IPS-20b (cell line): ENCODE data around the gene GINS3.

ENCODE experiments used
- H3K27ac ChIP-seq: one replicate; pipeline ENCODE4 v1.5.1; 2013; ENCODE audit warnings: low read length
- H3K27me3 ChIP-seq: 2 replicates; pipeline ENCODE4 v1.6.1; 2013; ENCODE audit warnings: mild to moderate bottlenecking, low read length, inconsistent platforms; ENCODE audit not compliant: insufficient read depth
- H3K36me3 ChIP-seq: 2 replicates; pipeline ENCODE4 v1.6.1; 2013; ENCODE audit warnings: low read depth, mild to moderate bottlenecking, inconsistent platforms, low read length, moderate library complexity; ENCODE audit not compliant: insufficient read depth
- H3K4me1 ChIP-seq: 2 replicates; pipeline ENCODE4 v1.6.1; 2013; ENCODE audit warnings: mild to moderate bottlenecking, control low read depth, inconsistent platforms, low read length, moderate library complexity; ENCODE audit not compliant: insufficient read depth
- H3K4me3 ChIP-seq: 2 replicates; pipeline ENCODE4 v1.5.1; 2013; ENCODE audit warnings: mild to moderate bottlenecking, low read length, inconsistent platforms
- H3K9ac ChIP-seq: 2 replicates; pipeline ENCODE4 v1.6.1; 2013; ENCODE audit warnings: low read depth, mild to moderate bottlenecking, inconsistent platforms, low read length, moderate library complexity
- H3K9me3 ChIP-seq: 2 replicates; pipeline ENCODE4 v1.6.1; 2013; ENCODE audit warnings: mild to moderate bottlenecking, low read depth, low read length, inconsistent platforms; ENCODE audit not compliant: insufficient read depth

GINS3 gene

DNA sequence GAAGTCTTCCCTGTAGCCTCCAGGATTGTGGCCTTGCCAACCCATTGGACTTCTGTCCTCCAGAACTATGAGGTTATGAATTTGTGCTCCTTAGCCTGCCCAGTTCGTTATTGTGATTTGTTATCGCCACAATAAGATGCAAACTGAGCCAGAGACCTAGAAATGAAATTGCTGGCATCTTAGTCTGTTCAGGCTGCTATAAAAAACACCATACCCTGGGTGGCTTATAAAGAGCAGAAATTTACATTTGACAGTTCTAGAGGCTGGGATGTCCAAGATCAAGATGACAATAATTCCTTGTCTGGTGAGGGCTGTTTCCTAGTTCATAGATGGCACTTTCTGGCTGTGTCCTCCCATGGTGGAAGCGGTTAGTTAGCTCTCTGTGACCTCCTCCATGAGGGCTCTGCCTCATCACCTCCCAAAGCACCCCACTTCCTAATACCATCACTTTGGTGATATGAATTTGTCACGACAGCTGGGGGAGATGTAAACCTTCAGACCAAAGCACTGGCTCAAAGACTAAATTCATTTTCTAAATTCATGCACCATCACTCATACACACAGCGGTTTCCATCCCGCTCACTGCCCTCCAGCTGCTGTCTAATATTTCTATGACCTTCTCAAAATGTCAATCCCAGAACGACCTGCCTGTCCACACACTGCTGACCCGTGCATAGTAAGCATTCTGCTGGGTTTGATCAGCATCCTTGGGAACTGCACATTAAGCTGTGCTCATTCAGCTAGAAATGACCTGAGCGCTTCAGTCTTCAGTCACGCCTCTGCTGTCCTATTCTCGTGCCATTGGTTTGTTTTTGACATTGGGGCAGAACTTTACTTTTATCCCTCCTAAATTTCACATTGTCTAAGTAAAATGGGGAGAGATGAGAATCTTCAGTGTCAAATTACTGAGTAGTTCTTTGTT is 36.6 kb downstream of the GINS3 start:
- no peak overlapping the region for H3K4me3 ChIP-seq
- no peaks in the 10 kb centered on the region for H3K9me3 ChIP-seq
- H3K9ac ChIP-seq, result no peak overlapping the region
- H3K4me1 ChIP-seq, result no peaks in the 10 kb centered on the region
- no peaks in the 10 kb centered on the region for H3K36me3 ChIP-seq
- H3K27ac ChIP-seq, result no peak overlapping the region
- H3K27me3 ChIP-seq, result no peaks in the 10 kb centered on the region

DNA sequence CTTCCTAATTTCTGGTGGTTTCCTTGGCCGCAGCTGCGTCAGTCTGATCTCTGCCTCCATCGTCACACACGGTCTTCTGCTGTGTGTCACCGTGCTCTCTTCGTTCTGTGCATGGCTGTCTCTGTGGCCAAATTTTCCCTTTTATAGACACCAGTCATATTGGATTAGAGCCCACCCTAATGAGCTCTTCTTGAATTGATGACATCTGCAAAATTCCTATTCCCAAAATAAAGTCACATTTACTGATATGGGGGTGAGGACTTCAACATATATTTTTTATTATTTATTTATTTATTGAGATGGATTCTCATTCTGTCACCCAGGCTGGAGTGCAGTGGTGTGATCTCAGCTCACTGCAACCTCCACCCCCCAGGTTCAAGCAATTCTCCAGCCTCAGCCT is 38.4 kb downstream of the GINS3 start:
- H3K4me3 ChIP-seq, result no peak overlapping the region
- no peaks in the 10 kb centered on the region for H3K27me3 ChIP-seq
- no peaks in the 10 kb centered on the region for H3K4me1 ChIP-seq
- H3K36me3 ChIP-seq, result no peaks in the 10 kb centered on the region
- H3K9me3 ChIP-seq, result no peaks in the 10 kb centered on the region
- no peak overlapping the region for H3K9ac ChIP-seq
- H3K27ac ChIP-seq, result no peak overlapping the region

DNA sequence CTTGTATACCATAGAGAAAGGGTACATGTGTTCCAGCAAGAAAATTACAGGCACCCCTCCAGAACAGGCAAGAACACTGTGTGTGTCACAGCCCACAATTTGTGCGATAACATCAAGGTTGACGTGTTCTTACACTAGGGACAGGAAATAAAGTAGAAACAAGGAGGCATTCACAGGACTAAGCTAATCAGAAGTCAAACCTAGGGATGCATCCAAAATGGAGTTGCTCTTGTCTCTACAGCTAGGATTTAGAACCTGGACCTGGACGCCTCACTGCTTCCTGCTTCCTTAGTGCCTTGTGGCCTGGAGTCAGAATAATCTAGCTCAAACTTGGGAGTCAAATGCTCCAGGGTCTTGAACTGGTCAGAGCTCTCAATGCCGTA is 41.3 kb downstream of the GINS3 start:
- Histone ChIP-seq H3K36me3 (no peaks in the 10 kb centered on the region), H3K9me3 (no peaks in the 10 kb centered on the region), H3K4me1 (no peaks in the 10 kb centered on the region), H3K27ac (no peak overlapping the region), H3K4me3 (no peak overlapping the region), H3K9ac (no peak overlapping the region), H3K27me3 (no peaks in the 10 kb centered on the region)

DNA sequence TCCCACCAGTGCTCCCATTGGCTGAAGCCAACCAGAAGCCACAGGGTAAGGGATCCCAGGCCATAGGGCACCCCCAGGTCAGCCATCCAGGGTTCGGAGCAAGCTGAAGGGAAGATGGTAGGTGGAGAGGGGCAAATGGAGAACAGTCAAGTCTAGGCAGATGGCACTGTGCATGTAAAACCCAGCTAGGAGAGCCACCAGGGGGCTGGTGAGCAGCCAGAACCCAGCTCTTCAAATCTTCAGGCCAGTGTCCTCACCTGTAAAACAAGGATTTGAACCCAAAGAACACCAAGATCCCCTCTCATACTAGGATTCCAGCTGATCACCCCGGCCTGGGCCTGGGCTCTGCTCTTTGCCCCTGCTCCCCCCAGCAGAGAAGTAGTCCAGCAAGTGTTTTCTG is 43.5 kb downstream of the GINS3 start:
- Histone ChIP-seq H3K9me3 (no peaks in the 10 kb centered on the region), H3K27ac (no peak overlapping the region), H3K9ac (no peak overlapping the region), H3K4me3 (no peak overlapping the region), H3K27me3 (no peaks in the 10 kb centered on the region), H3K36me3 (no peaks in the 10 kb centered on the region), H3K4me1 (no peaks in the 10 kb centered on the region)

DNA sequence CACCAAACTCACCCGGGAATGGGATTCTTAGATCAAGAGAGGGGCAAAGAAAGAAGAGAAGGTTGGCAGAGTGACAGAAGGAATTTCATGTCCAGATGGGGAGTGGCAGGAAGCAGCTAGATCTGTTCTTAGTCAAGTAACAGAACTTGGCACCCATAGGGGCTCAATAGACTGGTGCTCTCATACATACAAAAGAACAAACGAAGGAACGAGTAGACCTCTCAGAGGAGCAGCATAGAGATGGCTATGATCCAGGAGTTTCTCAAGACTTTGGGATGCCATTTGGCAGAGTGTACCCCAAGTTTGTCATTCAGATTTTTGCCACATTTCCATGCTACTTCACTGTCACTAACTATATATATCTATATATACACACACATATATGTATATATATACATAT is 47.9 kb downstream of the GINS3 start:
- Histone ChIP-seq H3K9ac (no peak overlapping the region), H3K9me3 (no peaks in the 10 kb centered on the region), H3K27me3 (peaks cover 5% of the 10 kb centered on the region; the same call in 1 of the 2 replicates), H3K4me1 (no peaks in the 10 kb centered on the region), H3K36me3 (no peaks in the 10 kb centered on the region), H3K4me3 (no peak overlapping the region), H3K27ac (no peak overlapping the region)

DNA sequence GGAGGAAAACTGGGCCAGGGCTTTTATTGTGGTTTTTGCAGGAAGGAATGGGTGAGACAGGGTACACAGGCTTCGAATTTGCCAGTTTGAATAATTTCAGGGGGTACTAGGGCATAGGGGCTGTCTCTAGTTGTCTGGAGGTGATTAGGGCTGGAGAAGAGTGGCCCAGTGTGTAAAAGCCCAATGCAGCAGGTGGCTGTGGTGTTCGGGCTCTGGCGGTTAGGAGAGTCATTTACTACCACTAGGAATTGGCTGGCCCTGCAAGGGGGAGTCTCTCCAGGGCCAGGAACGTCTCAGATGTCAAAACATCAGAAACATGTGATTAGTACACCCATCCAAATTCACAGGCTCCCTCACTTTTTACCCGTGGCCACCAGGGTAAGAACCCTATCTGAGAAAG is 50.3 kb downstream of the GINS3 start:
- H3K9me3 ChIP-seq, result no peaks in the 10 kb centered on the region
- no peak overlapping the region for H3K4me3 ChIP-seq
- no peaks in the 10 kb centered on the region for H3K36me3 ChIP-seq
- peaks cover 7% of the 10 kb centered on the region; the same call in 1 of the 2 replicates for H3K27me3 ChIP-seq
- H3K4me1 ChIP-seq, result no peaks in the 10 kb centered on the region
- no peak overlapping the region for H3K9ac ChIP-seq
- no peak overlapping the region for H3K27ac ChIP-seq

DNA sequence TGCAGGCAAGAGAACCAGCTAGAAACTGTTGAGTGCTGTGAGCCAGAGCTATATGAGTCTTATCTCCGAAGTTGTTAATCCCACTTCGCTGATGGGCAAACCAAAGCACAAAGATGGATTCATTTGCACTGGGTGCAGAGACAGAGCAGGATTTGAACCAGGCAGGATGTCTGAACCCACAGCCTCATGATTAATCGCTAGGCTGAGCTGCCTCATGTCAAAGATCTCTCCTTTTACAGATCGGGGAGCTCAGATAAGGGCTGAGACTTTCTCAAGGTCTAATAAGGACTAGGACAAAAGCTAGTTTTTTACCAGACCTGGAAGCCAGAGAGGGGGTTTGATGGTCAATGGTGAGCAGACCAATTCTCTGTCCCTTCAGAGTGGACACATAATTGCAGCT is 51.5 kb downstream of the GINS3 start:
- no peaks in the 10 kb centered on the region for H3K36me3 ChIP-seq

DNA sequence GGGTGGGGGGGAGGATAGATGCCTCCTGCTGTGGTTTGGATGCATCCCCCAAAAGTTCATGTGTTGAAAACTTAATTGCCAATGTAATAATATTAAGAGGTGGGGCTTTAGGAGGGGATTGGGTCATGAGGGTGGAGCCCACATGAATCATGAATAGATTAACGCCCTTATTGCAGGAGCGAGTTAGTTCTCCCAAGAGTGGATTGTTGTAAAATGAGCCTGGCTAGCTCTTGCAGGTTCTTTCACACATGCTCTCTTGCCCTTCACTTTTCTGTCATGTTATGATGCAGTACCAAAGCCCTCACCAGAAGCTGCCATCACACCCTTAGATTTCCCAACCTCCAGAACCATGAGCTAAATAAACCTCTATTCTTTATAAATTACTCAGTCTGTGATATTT is 52.0 kb downstream of the GINS3 start:
- no peak overlapping the region for H3K4me3 ChIP-seq
- H3K9ac ChIP-seq, result no peak overlapping the region
- no peaks in the 10 kb centered on the region for H3K36me3 ChIP-seq
- no peaks in the 10 kb centered on the region for H3K9me3 ChIP-seq
- H3K4me1 ChIP-seq, result no peaks in the 10 kb centered on the region
- no peak overlapping the region for H3K27ac ChIP-seq
- peaks cover 16% of the 10 kb centered on the region; the same call in 1 of the 2 replicates for H3K27me3 ChIP-seq

More for the DNA sequence above, 51.5 kb downstream of the GINS3 start:
- Histone ChIP-seq H3K9me3 (no peaks in the 10 kb centered on the region), H3K27ac (no peak overlapping the region), H3K4me1 (no peaks in the 10 kb centered on the region), H3K4me3 (no peak overlapping the region), H3K27me3 (peaks cover 11% of the 10 kb centered on the region; the same call in 1 of the 2 replicates), H3K9ac (no peak overlapping the region)

DNA sequence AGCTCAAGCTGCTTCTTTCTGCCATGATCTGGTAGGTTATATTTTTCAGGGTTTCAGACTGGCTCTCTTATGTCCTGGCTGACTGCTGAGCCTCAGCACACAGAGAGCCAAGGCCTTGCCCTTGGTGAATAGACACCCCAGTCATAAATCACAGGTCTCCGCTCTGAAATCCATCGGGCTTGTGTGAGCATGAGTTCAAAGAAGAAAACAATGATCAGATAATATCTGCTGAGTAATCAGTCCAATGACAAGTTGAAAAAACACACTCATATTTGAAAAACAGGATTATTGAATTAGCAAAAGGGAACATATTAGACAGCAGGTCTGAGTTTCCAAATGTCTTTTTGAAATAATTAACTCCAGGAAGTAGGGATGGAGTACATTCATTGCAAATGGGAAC is 56.6 kb downstream of the GINS3 start:
- Histone ChIP-seq H3K27me3 (peaks cover 16% of the 10 kb centered on the region), H3K9me3 (no peaks in the 10 kb centered on the region), H3K36me3 (no peaks in the 10 kb centered on the region), H3K27ac (no peak overlapping the region), H3K4me1 (no peaks in the 10 kb centered on the region), H3K4me3 (no peak overlapping the region), H3K9ac (no peak overlapping the region)

DNA sequence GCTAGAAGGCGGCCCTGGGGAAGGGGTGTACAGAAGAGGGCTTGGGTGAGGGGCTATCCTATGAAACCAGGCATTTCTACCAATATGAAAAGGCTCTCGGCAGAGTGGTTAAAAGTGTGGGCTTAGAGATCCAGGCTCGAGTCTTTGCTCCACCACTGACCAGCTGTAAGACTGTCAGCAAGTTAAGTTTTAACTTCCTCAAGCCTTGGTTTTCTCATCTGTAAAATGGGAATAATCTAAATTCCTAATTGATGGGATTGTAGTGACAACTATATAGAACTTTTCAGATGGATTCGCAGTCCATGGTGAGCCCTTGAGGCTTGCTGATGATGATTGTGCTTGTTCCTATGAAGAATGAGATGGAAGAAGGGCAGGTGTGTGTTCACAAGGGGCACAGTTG is 57.0 kb downstream of the GINS3 start:
- H3K36me3 ChIP-seq, result no peaks in the 10 kb centered on the region
- H3K27me3 ChIP-seq, result peaks cover 14% of the 10 kb centered on the region; the same call in 1 of the 2 replicates
- no peak overlapping the region for H3K27ac ChIP-seq
- no peak overlapping the region for H3K4me3 ChIP-seq
- no peak overlapping the region for H3K9ac ChIP-seq
- H3K9me3 ChIP-seq, result no peaks in the 10 kb centered on the region
- H3K4me1 ChIP-seq, result no peaks in the 10 kb centered on the region

DNA sequence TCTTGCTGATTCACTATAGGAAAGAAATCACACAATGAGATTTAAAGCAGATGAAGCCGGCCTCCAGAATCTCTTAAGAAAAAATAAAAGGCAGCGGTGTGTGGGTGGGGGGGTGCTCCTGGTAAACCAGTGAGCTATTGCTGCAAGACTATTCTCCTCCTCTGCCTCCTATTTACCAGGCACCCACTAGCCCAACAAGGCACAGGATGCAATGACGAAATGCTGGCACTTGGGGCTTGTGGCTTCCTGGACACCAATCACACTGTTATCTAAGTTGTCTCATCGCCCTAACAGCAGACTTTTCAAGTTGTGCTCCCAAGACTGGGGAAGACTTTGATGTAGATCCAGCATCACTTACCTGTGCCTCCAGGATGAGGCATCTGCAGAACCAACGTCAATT is 57.5 kb downstream of the GINS3 start:
- H3K27me3 ChIP-seq, result peaks cover 14% of the 10 kb centered on the region; the same call in 1 of the 2 replicates
- H3K36me3 ChIP-seq, result no peaks in the 10 kb centered on the region
- no peak overlapping the region for H3K9ac ChIP-seq
- H3K27ac ChIP-seq, result no peak overlapping the region
- no peaks in the 10 kb centered on the region for H3K4me1 ChIP-seq
- H3K9me3 ChIP-seq, result no peaks in the 10 kb centered on the region
- no peak overlapping the region for H3K4me3 ChIP-seq

DNA sequence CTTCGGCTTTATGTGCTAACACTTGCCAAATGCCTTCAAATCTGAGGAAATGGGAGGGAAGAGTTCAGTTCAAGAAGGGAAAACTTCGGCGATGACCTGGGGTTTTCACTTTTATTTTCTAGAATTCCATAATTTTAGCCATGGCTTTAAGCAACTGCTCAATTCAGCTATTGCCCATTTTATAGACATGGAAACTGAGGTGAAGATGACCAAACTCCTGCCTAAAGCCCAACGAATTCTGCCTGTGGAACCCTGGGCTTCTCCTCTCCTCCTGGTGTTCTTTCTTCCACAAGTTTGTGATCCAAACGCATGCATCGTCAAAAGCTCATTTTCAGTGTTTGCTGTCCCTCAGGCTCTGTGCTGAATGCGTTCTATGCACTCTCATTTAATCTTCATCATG is 58.3 kb downstream of the GINS3 start:
- Histone ChIP-seq H3K9me3 (no peaks in the 10 kb centered on the region), H3K4me3 (no peak overlapping the region), H3K9ac (no peak overlapping the region), H3K27ac (no peak overlapping the region), H3K4me1 (no peaks in the 10 kb centered on the region), H3K36me3 (no peaks in the 10 kb centered on the region), H3K27me3 (peaks cover 14% of the 10 kb centered on the region; the same call in 1 of the 2 replicates)
